NCI-H82 treated with DMSO at 0.1 percent for 48 hours (cell line): ENCODE measurements around the gene ELMO2.
"Not testable (repeated sequence)": the region's sequence is repeated elsewhere in the genome, so short reads cannot be mapped to it uniquely, and the experiment has no call there.

Experiments
- DNase-seq: peaks from one replicate; lab custom pipeline; 2025; ENCODE audit not compliant: unreplicated experiment; lab: John Stamatoyannopoulos, UW

Gene ELMO2

DNA sequence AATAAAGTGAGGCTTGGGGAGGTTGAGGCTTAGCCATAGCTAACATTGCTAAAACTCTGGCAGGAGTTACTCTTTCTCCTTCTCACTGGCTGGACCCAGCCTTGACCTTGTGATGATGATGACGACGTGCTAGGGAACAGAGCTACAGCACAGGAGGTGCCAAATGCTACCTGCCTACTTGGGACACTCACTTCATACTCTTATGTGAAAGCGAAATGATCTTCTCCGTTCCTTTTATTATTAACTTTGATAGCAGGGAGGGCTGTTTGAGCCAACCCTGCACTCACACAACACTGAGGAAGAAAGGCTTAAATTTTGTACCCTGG, 1.2 kb upstream of the ELMO2 start:
- no peak for DNase-seq

DNA sequence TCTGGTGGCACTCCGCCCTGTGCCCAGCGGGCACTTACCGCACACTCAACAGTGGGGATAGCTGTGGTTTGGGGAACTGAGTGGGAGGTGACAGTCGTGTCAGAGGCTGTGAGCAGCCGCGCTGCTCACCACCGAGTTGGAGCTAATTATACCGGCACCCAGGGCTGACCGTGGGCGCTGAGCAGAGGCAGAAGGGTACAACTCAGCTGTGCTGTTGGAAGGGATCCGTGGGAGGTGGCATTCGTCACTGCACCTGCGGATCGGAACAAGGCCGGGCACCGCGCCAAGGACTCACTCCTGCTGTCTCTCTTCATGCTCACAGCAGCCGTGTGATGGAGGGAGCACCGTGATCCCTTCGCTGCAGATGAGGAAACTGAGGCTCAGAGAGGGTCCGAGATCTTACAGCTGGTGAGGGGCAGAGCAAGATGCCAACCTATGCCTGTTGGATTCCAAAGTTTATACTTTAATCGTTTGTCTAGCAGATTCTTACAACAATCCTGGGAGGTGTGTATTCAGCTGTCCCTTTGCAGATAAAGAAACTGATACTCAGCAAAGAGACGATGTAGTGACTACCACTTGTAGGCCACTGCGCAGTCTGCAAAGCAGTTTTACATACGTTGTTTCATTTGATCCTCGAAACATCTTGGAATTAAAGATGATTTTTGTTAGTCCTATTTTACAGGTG, 713 bp upstream of the ELMO2 start:
- DNase-seq = no peak

DNA sequence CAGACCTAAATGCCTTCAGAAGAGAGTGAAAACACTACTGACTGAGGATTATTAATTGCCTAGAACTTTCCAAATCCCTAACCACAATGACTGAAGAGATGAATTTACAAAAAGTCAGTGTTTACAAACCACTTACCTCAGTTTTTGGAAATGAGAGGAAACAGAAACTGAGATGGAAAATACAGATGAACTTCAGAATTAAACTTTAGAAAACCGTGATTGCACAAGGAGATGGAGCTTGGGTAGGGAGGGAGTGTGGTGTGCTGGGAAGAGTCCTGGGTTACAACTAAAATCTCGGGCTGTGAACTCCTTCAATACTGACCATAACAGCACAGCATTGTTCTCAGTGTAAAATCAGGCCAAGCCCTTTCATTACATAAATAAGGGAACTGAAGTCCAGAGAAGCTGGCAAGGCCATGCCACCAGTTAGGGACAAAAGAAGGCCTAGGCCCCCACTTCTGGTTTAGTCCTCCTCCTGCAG, 4.0 kb downstream of the ELMO2 start:
- no peak for DNase-seq

DNA sequence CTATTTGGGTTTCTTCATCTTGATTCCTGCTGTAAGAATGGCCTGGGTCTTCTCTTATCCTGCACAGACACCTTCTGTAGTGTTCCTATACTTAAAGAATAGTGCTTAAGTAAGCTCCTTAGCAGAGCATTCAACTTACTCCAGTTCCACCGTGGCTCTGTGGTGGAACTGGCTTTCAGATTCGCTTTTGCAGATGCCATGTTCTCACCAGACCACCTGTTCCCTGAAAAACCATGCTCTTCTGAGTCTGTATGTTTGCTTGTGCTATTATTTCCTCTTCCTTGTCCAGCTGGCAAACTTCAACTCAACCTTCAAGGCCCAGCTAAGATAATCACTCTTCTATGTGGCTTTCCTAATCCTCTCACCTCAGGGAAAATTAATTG, 4.9 kb downstream of the ELMO2 start:
- DNase-seq = peak; percentile 69

DNA sequence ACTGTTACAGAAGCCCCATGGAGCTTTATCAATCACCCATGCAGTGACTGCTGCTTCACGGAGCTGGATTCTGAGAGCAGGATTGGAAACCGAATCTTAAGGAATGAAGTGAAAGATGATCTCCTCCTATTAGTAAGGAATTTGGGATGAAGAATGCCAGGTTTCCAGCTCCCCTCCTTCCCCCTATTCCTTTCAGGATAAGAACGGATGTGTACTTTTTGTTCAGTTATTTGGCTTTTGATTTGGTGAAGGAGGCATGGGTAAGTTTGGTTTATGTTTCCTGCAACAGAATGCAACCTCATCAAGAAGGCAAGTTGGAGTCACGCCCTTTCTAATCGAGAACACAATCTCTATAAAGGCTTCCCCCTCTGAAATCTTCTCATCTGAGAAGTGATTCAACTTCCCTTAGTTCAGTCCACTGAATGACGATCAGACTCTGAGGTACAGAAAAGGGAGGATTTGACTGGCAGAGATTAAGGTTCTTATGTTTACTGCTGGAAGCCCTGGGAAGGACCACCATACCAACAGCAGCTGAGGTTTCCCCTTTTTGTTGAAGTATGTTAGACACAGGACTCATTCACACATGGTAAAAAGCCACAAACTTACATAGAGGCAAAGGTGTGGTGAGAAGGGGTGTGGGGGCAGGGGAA, 5.5 kb downstream of the ELMO2 start:
- DNase-seq = peak; percentile 29

DNA sequence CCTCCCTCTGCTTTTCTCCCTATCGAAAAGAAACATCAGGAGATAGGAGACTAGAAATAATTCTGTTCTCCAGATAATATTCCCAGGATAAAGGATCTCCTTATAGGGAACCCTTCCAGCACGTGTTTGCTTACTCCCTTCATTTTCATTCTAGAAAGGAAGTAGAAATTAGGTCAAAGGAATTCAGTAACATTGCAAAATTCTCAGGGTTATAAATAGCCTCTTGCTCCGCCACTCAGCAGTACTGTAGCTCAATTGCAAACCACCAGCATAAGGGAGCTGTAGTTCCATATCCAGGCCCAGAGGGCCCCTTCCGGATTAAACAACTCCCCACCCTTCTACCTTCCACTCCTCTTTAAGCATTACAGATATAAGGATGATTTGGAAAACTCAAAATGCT, 6.2 kb downstream of the ELMO2 start:
- DNase-seq = no peak

DNA sequence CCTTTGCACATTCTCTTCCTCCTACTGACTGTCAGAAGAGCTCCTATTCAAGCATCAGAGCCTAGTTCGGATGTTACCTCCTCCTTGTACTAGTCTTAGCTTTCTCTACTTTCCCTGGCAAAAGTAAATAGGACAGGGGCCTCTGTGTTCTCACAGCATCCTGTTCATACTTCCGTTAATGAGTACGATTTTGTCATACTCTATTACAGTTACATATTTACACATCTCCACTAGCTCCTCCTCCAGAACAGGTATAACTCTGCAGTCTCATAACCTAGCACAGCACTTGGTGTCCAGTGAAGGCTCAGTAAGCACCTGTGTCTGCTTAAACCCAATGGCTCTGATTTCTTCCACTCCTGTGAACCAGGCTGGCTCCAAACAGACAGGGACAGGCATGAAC, 7.0 kb downstream of the ELMO2 start:
- DNase-seq = no peak

DNA sequence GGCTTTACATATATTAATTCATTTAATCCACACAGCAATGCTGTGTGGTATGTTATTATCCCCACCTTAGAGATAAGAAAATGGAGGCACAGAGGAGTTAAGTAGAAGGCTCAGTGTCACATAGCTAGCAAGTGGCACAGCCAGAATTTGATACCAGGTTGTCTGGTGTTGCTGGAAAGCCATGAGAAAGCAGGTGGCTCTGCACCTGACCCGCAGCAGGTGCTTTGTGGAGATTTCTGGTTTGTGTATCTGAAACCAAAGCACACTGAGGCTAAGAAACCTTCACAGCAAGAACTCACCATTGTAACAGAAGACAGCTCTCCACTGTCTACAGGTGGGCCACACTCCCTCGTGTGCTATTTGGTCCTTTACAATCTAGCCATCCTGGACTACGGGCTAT, 7.5 kb downstream of the ELMO2 start:
- no peak for DNase-seq

DNA sequence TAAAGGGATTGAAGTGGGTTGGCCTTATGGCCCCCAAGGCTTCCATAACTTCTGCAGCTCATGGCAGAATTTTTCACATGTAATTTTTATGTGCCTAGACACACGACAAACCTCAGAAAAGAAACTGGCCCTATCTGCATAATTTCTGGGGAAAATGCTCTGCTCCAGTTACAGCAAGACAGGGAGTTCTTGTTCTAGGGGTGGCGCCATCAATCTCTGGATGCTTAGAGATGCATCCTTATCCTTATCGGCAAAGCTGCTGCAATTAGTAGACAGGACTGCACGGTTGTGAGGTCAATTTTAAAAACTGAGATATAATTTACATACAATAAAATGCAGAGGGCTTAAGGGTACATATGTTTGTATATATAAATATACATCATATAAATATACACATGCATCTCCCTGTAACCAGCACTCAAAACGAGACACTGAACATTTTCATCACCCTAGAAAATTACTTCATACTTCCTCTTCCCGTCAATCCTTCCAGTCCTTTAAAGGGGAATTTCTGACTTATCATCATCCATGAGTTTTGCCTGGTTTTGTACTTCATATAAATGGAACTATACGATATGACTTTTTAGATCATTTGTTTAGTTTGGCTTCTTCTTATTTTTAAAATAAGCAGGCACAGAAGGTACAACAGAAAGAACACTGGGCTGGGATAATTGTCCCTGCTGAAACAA, 10.2 kb downstream of the ELMO2 start:
- DNase-seq = no peak

DNA sequence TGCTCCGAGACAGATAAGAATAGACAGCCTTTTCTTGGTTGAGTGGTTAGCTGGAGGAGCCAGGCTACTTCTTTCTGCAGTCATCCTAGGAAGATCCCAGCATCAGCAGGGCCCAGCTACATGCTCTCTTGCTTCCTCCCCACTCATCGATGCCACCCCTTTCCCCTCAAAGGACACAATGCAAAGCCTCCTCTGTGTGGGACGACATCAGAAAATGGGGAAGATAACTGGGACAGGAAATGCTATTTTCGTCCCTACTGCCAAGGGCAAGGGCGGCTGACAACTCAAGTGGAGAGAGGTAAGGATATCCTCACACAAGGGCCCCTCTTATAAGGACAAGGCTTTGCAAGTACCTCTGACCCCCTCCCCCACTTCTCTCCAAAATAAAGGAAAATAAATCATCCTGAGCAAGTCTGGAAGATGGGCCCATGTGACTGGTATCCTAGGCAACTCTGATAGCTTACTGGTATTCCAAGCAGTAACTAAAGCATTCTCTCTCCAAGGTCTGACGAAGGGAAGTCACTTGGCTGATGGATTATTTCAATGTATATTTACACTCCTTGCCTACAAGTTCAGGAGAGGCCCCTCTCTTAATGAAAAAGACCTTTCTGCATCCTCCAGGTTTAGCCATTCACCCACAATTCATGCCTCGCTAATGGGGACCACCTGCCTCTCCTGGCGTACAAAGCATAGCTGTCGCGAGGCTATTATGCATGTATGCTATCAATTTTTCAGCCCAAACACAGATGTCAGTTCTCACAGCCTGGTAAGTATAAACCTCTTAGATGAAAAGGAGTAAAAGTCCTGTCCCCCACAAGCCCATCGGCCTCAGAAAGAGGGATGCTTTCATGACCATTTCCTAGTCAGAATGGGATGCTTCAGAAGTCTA, 11.3 kb downstream of the ELMO2 start:
- DNase-seq = no peak

DNA sequence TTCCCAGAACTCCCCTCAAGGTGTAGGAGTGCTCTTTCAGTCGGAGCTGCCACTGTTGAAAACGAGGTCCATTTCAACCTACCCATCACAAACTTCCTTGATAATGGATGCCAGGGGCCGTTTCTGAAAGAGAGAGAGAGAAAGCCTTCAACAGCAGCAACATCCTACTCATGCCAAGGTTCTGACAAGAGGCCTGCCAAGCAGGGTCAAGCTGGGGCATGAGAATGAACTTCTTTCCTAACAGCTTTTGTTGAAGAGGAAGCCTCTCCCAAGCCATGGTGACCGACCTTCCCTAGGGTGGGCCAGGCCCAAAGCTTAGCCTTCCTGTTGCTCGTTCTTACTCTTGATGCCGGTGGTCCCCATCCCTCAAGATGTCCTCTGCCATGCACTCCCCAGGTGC, 12.4 kb downstream of the ELMO2 start:
- no peak for DNase-seq

DNA sequence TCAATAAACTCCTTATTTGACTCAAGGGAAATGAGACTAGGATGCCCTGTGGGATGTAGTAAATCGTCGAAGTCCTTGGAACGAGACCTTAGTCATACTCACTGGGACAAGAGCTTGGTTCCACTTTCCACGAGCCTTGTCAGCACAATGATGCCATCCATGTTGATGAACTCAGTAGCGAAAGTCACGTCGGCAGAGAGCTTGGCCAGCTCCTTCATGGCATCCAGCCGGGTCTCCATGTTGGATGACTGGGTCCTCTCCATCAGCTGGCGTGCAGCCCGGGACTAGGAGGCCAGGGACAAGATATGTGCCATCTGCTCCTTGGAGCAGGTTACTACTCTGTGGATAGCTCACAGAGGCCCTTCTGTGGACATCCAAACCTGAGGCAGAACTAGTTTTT, 17.5 kb downstream of the ELMO2 start:
- no peak for DNase-seq

DNA sequence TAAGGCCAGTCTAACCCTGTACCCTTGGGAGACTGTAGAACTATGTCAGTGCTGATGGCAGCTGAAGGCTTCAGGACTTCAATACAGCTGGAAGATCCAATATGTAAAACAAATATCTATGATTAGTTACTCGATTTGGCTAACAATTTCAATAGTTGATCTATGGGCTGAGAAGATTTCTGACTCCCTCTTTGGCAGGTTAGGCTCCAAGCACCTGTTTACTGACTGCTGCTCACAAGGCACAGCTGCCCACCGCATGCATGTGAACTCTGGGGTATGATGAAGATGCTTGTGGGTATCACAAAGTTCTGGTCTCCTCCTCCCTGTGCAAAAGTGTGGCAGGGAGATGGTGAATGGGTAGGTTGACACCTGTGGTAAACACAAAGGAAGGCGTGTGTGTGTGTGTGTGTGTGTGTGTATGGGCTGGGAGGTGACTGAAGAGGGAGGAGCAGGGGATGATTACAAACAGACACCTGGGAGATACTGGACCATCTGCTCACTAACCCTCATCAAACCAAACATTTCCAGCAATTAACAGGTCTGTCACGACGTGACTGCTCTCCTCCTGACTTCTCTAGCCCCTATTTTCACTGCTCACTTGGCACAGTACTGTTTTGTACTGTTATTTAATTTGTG, 18.1 kb downstream of the ELMO2 start:
- DNase-seq = no peak

DNA sequence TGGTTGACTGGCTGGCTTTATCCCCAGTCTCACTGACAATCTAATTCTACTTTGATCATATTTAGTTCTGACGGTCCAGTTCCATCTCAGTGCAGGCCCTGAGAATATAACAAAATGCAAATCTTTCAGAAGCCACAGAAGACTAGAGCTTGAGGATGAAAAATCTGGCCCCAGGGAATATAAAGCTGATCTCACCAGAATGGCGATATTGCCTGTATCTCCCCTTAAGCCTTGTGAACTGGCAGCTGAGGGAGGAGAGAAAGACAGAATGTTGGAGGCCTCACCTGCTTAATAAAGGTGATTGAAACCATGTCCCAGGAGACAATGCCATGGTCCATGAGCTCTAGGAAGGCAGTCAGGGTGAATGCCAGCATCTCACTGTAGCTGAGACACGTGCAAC, 19.4 kb downstream of the ELMO2 start:
- DNase-seq = not testable (repeated sequence)

DNA sequence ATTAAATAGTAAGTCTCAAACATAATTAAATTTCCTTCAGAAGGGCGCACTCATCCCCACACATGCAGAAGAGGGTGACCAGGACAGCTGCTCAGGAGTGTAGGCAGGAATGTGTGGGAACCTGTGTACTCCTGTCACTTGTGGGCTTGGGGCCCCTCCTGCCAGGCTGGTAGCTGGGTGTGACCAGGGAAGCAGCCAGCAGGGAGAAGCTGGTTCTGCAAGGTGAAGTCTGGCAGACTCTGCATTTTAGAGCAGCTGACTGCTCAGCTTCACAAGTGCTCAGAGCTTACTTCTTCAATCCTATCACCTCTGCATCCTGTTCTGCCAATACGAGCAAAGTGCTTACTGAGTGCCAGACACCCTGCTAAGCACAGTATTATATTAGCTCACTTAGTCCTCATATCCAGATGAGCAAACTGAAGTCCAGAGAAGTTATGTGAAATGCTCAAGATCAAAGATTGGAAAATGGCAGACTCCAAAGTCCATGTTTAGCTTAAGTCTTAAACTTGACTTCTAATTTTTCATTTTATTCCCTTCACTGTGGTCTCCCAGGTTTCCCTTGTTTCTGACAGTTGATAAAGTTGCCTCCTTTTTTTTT, 27.9 kb downstream of the ELMO2 start:
- no peak for DNase-seq

DNA sequence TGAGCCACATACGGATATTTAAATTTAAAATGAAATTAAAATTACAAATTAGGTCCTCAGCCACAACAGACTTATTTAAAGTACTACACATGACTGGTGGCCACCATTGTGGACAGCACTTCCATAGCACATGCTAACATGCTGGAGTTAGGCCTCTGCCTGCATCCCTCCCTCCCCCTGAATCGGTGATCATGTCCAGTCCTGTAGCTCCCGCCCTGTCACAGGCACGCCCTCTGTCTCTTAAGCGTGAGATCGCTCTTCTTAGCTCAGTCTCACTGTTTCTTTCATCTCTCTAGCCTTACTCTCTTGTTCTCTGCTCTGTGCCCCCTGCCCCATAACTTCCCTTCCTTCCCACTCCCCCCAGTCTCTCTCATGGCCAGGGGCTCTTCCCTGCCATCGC, 28.9 kb downstream of the ELMO2 start:
- DNase-seq = no peak

DNA sequence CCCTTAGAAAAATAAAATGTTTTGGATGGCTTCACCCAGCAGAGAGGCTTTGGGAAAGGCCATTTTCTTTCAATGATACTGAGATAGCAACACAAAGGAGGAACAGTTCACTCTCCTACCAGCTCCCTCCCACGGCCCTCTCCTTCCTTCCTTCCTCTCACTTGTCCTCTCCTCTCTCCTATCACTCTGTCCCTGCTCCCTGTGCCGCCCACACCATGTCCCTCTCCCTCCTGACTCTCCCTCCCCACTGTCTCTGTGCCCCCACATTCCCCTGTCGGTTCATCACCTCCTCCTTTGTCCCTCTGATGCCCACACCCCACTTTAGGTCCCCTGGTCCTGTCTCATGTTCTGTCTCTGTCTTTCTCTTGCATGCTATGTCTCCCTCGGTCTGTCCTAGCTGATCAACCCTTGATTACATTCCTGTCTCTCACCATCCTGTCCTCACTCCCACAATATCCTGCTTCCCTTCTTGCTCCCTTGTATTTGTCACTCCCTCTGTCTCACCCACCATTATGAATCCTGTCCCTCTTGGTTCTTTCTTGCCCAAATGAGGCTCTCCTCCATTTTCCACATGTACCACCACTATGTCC, 30.1 kb downstream of the ELMO2 start:
- DNase-seq = no peak

DNA sequence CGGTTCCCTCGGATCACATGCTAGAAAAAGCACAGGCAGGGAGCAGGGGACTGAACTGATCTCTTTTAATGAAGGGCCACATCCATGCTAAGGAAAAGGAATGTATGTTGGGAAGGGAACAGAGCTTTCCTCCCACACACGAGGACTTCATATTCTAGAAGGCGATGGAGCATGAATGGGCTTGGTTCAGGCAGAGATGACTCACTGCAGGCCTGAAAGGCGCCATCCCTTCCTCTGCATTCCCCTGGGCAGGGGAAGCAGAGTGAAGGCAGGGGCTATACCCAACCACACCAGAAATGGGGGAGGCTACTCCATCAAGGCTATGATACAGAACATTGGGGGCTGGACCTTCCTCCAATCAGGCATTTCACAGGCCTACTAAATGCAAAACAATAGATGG, 30.6 kb downstream of the ELMO2 start:
- DNase-seq = no peak

DNA sequence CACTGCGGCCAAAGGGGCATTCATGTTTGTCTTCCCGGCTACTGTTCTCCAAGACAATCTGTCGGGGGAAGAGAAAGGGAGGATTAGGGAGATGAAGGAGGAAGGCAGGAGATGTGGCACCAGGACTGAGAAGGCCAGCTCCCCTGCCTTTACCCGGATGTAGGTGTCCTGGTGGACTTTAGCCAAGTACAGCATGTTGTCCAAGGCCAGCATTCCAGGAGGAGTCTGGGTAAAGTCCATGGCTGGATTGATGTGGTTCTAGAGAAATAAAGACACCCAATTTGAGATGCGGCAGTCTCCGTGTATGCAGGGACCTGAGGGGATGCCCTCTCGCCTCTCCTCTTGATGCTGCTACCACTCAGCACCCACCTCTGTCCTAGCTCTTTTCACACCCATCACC, 32.0 kb downstream of the ELMO2 start:
- no peak for DNase-seq

DNA sequence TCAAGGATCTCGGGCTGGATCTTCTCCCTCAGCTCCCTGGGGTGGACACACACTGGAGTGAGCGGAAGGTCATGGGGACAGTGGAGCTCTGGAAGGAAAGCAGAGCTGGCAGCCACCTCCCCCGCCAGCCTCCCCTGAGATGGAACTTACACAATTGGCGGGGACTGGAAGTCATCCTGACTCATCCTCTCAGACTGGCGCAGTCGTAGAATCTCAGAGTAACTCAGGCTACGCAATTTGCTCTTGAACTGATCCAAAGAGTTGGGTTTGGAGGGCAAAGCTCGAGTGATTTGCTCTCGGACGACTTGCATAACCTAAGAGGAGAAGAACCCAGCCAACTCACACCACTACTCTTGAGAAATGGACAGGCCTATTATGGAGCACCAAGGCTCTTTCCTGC, 34.8 kb downstream of the ELMO2 start:
- no peak for DNase-seq
